HG03025 (cell line): ENCODE data around the gene PXDC1.
"Not testable (repeated sequence)": the region's sequence is repeated elsewhere in the genome, so short reads cannot be mapped to it uniquely, and the experiment has no call there.

Experiments
- ATAC-seq: cut with Tn5 transposase; IDR thresholded peaks from one replicate; pipeline ENCODE4 v1.9.1; 2021; ENCODE audit warnings: mild to moderate bottlenecking, moderate library complexity; ENCODE audit not compliant: unreplicated experiment, low FRiP score

PXDC1 gene

GRCh38 chr6:3764516-3765335, 13.2 kb upstream of the PXDC1 start:
- no peak for ATAC-seq

- ATAC-seq, result no peak
Observed at GRCh38 chr6:3762852-3763251, 11.3 kb upstream of the PXDC1 start.

GRCh38 chr6:3762359-3762758, 10.8 kb upstream of the PXDC1 start:
- ATAC-seq, result no peak

GRCh38 chr6:3761989-3762270, 10.4 kb upstream of the PXDC1 start:
- ATAC-seq, result no peak

GRCh38 chr6:3759646-3760232, 8.2 kb upstream of the PXDC1 start:
- ATAC-seq, result no peak

- ATAC-seq, result no peak
Observed at GRCh38 chr6:3758842-3759144, 7.3 kb upstream of the PXDC1 start.

GRCh38 chr6:3757998-3758841, 6.7 kb upstream of the PXDC1 start:
- ATAC-seq, result not testable (repeated sequence)

- no peak for ATAC-seq
Observed at GRCh38 chr6:3757241-3757641, 5.7 kb upstream of the PXDC1 start.

GRCh38 chr6:3756546-3756945, 5.0 kb upstream of the PXDC1 start:
- ATAC-seq, result no peak

GRCh38 chr6:3755637-3756545, 4.4 kb upstream of the PXDC1 start:
- ATAC-seq, result no peak

- no peak for ATAC-seq
Observed at GRCh38 chr6:3754776-3755175, 3.3 kb upstream of the PXDC1 start.

GRCh38 chr6:3754032-3754725, 2.7 kb upstream of the PXDC1 start:
- ATAC-seq, result not testable (repeated sequence)

GRCh38 chr6:3753228-3753835, 1.8 kb upstream of the PXDC1 start:
- ATAC-seq, result no peak

GRCh38 chr6:3752531-3753227, 1.2 kb upstream of the PXDC1 start:
- ATAC-seq, result no peak

GRCh38 chr6:3751730-3752530, 417 bp upstream of the PXDC1 start:
- ATAC-seq, result peak; percentile 58

GRCh38 chr6:3750317-3751076, 1.0 kb downstream of the PXDC1 start:
- no peak for ATAC-seq

GRCh38 chr6:3749977-3750316, 1.6 kb downstream of the PXDC1 start:
- ATAC-seq, result no peak
